Caki2 (cell line): Measurements from ENCODE around the gene ZSWIM3. TPM values are rescaled to one million over a fixed set of nuclear protein-coding genes. Genes with fewer than 3 reads are reported as not detected.

Source experiments
- DNase-seq: peaks from one replicate; pipeline ENCODE4 v3.0.0-alpha.2; 2015; ENCODE audit warnings: low read depth
- in situ Hi-C: cut with HindIII; loops from 2 replicates; pipeline ENCODE4 v1.10.0; 2016; ENCODE audit warnings: low sequenced_read_pairs, low pct_unique_long_range_greater_than_20kb, mixed read lengths
- total RNA-seq: library from RNA; depleted of rRNA; stranded (reverse); fragments of >200 nt; shearing (Covaris generic); gene quantifications from 2 replicates; pipeline ENCODE4 v1.2.3, GENCODE V29; 2014; ENCODE audit warnings: low replicate concordance; rRNA removed

ZSWIM3 gene
- total RNA-seq, 1 experiment from 2014 or later, result 5.8 TPM

- no peak for DNase-seq
- in situ Hi-C loops, result no loop called here
Measured at GRCh38 chr20:45918182-45918737, 60.8 kb downstream of the ZSWIM3 start.

- in situ Hi-C loops, result no loop called here
- no peak for DNase-seq
Measured at GRCh38 chr20:45918779-45919537, 61.5 kb downstream of the ZSWIM3 start.

- in situ Hi-C loops, result no loop called here
- DNase-seq, result no peak
Measured at GRCh38 chr20:45919542-45920399, 62.4 kb downstream of the ZSWIM3 start.

GRCh38 chr20:45920462-45921336 lies 63.3 kb downstream of the ZSWIM3 start:
- DNase-seq, result no peak
- in situ Hi-C loops, result no loop called here

DNA sequence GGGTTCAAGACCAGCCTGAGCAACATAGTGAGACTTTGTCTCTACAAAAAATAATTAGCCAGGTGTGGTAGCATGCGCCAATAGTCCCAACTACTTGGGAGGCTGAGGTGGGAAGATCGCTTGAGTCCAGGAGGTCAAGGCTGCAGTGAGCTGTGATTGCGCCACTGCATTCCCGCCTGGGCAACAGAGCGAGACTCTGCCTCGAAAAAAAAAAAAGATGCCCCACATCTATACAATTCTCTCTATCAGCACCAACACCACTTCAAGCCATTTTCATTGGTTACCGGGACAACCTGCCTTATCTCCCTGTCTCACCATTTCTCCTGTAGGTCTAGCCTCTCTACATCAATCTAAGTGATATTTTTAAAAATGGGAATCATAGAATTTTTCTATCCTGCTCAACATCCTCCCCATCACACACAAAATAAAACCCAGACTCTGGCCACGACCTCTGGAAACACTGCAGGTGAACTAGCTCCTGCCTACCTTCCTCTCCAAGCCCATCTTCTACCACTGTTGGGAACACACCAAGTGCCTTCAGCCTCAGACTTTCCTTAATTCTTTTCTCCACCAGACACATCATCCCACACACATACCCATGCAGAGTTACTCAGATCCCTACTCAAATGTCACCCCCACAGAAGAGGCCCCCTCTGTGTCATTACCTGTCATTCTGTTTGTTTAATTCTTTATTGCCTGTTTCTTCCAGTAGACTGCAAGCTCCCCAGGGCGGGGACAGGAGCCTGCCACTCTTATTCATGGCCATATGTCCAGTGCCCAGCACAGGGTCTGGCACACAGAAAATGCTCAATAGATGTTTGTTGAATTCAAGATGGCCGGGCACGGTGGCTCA lies 64.1 kb downstream of the ZSWIM3 start:
- no peak for DNase-seq
- in situ Hi-C loops, result no loop called here

- DNase-seq, result no peak
- in situ Hi-C loops, result no loop called here
Measured at GRCh38 chr20:45924391-45925261, 67.2 kb downstream of the ZSWIM3 start.

GRCh38 chr20:45925821-45926506 lies 68.5 kb downstream of the ZSWIM3 start:
- in situ Hi-C loops, result no loop called here

DNA sequence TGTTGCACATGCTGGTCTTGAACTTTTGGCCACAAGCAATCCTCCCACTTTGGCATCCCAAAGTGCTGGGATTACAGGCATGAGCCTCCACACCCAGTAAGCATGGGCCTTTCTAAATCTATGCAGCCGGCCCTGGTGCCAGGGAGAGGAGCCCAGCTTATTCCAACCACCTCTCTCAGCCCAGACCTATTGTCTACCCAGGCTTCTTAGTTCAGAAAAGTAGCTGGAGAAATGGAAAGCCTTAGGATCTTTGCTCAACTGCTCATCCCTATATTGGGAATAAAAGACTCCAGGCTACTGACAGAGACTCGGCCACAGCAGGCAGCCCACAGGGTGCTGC lies 69.3 kb downstream of the ZSWIM3 start:
- DNase-seq, result no peak
- in situ Hi-C loops, result no loop called here

More at GRCh38 chr20:45925821-45926506, 68.5 kb downstream of the ZSWIM3 start:
- no peak for DNase-seq

DNA sequence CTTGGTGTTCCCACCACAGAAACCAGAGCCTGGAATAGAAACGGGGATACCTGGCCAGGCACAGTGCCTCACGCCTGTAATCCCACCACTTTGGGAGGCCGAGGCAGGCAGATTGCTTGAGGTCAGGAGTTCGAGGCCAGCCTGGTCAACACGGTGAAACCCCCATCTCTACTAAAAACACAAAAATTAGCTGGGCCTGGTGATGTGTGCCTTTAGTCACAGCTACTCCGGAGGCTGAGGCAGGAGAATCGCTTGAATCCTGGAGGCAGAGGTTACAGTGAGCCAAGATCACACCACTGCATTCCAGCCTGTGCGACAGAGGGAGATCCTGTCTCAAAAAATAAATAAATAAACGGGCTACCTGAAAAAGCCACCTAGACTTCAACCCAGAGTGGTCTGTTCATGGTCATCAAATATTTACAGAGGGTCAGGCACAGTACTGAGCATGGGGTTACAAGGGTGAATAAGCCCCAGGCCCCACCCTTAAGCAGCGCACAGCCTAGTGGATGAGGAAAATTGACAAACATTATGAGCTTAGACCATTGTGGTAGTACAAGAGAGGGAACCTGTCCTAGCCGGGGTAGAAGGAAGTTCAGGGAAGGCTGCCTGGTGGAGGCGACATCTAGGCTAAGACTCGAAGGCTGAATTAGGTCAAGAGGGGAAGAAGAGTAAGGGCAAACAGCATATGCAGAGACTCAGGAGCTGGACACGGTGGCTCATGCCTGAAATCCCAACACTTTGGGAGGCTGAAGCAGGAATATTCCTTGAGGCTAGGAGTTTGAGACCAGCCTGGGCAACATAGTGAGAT lies 69.9 kb downstream of the ZSWIM3 start:
- in situ Hi-C loops, result no loop called here
- no peak for DNase-seq

Other genes starting within 250 kb of the ZSWIM3 start
- not detected in 2 replicates for gene WFDC10A, start 227.9 kb upstream of the ZSWIM3 start, total RNA-seq
- gene WFDC9, start 226.3 kb upstream of the ZSWIM3 start, total RNA-seq, result not detected in 2 replicates
- not detected in 2 replicates for gene WFDC11, start 187.4 kb upstream of the ZSWIM3 start, total RNA-seq
- not detected in 2 replicates for gene WFDC13, start 155.6 kb upstream of the ZSWIM3 start, total RNA-seq
- gene WFDC10B, start 152.6 kb upstream of the ZSWIM3 start, total RNA-seq, result not detected in 2 replicates
- not detected in 2 replicates for gene SPINT4, start 135.3 kb upstream of the ZSWIM3 start, total RNA-seq
- not detected in 2 replicates for gene WFDC3, start 65.7 kb upstream of the ZSWIM3 start, total RNA-seq
- gene DNTTIP1, start 65.7 kb upstream of the ZSWIM3 start, total RNA-seq, result 74.3 and 111 TPM in 2 replicates
- gene UBE2C, start 45.0 kb upstream of the ZSWIM3 start, total RNA-seq, result 112 and 164 TPM in 2 replicates
- gene TNNC2, start 30.3 kb upstream of the ZSWIM3 start, total RNA-seq, result not detected in 2 replicates
- gene SNX21, start 23.8 kb upstream of the ZSWIM3 start, total RNA-seq, result 72.8 and 87.6 TPM in 2 replicates
- gene ACOT8, start 222 bp upstream of the ZSWIM3 start, total RNA-seq, result 43.3 and 48.7 TPM in 2 replicates
- gene ZSWIM1, start 23.6 kb downstream of the ZSWIM3 start, total RNA-seq, result 6.3 and 9.8 TPM in 2 replicates
- 0.43 TPM in 1 of 2 replicates, not detected in the other for gene SPATA25, start 30.0 kb downstream of the ZSWIM3 start, total RNA-seq
- 3.4 and 5.2 TPM in 2 replicates for gene NEURL2, start 33.6 kb downstream of the ZSWIM3 start, total RNA-seq
- 96.4 and 123 TPM in 2 replicates for gene CTSA, start 33.7 kb downstream of the ZSWIM3 start, total RNA-seq
- 6.5 and 9.1 TPM in 2 replicates for gene PLTP, start 54.5 kb downstream of the ZSWIM3 start, total RNA-seq
- gene PCIF1, start 77.1 kb downstream of the ZSWIM3 start, total RNA-seq, result 5.2 and 14.2 TPM in 2 replicates
- 4.8 and 5.4 TPM in 2 replicates for gene ZNF335, start 114.6 kb downstream of the ZSWIM3 start, total RNA-seq
- 0.06 and 0.07 TPM in 2 replicates for gene MMP9, start 151.3 kb downstream of the ZSWIM3 start, total RNA-seq
- gene SLC12A5, start 171.6 kb downstream of the ZSWIM3 start, total RNA-seq, result 7.9 TPM in 1 of 2 replicates, not detected in the other
- gene NCOA5, start 232.3 kb downstream of the ZSWIM3 start, total RNA-seq, result 6.7 and 9.2 TPM in 2 replicates